EH (cell line): ENCODE results near the gene ZNF136.

ENCODE experiments used
- DNase-seq: peaks from one replicate; pipeline ENCODE4 v3.0.0-alpha.2; 2015; ENCODE audit warnings: low read depth

Gene ZNF136

GRCh38 chr19:12162882-12163806 lies at the start of gene ZNF136:
Gene ZNF136, plus strand, starts transcription at chr19:12163096. Its CDS starts 108 bp downstream, at chr19:12163204.
- peak; percentile 96 for DNase-seq

- no peak for DNase-seq
Measured at GRCh38 chr19:12113121-12113520, 49.8 kb upstream of the ZNF136 start.

GRCh38 chr19:12117201-12117970 lies 45.5 kb upstream of the ZNF136 start:
- no peak for DNase-seq

GRCh38 chr19:12126707-12127106 lies 36.2 kb upstream of the ZNF136 start:
- no peak for DNase-seq

- DNase-seq, result peak; percentile 14
Measured at GRCh38 chr19:12133069-12133468, 29.8 kb upstream of the ZNF136 start.

GRCh38 chr19:12137221-12137940 lies 25.5 kb upstream of the ZNF136 start:
- DNase-seq, result no peak

GRCh38 chr19:12139269-12139668 lies 23.6 kb upstream of the ZNF136 start:
- peak; percentile 19 for DNase-seq

- DNase-seq, result peak; percentile 93
Measured at GRCh38 chr19:12139885-12140544, 22.9 kb upstream of the ZNF136 start, which contains the start of gene ZNF20. Gene ZNF20, minus strand, starts transcription at chr19:12140350. Its CDS starts 168 bp downstream, at chr19:12140182.

- DNase-seq, result peak; percentile 81
Measured at GRCh38 chr19:12140545-12141404, 22.1 kb upstream of the ZNF136 start.

GRCh38 chr19:12141405-12141736 lies 21.5 kb upstream of the ZNF136 start:
- no peak for DNase-seq

- no peak for DNase-seq
Measured at GRCh38 chr19:12145348-12145747, 17.5 kb upstream of the ZNF136 start.

- no peak for DNase-seq
Measured at GRCh38 chr19:12155324-12155860, 7.5 kb upstream of the ZNF136 start.

GRCh38 chr19:12156223-12157058 lies 6.5 kb upstream of the ZNF136 start, which contains the start of gene ZNF625:
Gene ZNF625, minus strand, starts transcription at chr19:12156734. Its CDS starts 176 bp downstream, at chr19:12156558.
- peak; percentile 93 for DNase-seq

GRCh38 chr19:12159773-12160414 lies 3.0 kb upstream of the ZNF136 start:
- DNase-seq, result no peak

GRCh38 chr19:12162513-12162881 lies 399 bp upstream of the ZNF136 start:
- no peak for DNase-seq

- DNase-seq, result peak; percentile 35
Measured at GRCh38 chr19:12163826-12164225, 930 bp downstream of the ZNF136 start.

GRCh38 chr19:12166626-12167025 lies 3.7 kb downstream of the ZNF136 start:
- DNase-seq, result peak; percentile 46

- no peak for DNase-seq
Measured at GRCh38 chr19:12180377-12180776, 17.5 kb downstream of the ZNF136 start.

- no peak for DNase-seq
Measured at GRCh38 chr19:12187625-12188024, 24.7 kb downstream of the ZNF136 start.
